ENCODE measurements around the gene KRTAP1-1.
"Not testable (repeated sequence)": the region's sequence is repeated elsewhere in the genome, so short reads cannot be mapped to it uniquely, and the experiment has no call there.

The KRTAP1-1 gene

DNA sequence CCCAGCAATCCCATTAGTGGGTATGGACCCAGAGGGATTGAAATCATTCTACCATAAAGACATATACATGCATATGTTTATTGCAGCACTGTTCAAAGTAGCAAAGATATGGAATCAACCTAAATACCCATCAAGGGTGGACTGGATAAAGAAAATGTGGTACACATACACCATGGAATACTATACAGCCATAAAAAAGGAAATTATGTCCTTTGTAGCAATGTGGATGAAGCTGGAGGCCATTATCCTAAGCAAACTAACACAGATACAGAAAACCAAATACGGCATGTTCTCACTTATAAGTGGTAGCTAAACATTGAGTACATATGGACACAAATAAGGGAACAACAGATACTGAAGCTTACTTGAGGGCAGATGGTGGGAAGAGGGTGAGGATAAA, 16.3 kb upstream of the KRTAP1-1 start:
- Histone ChIP-seq H3K4me1 (ENCODE audit: control insufficient read depth in 5 of 5, insufficient read depth in 5 of 5, low read length in 5 of 5) (no peaks in the 10 kb centered on the region), H3K27me3 (ENCODE audit: control insufficient read depth in 5 of 5, insufficient read depth in 4 of 5, low read length in 5 of 5) (peaks cover 0 to 7% (median 4%) of the 10 kb centered on the region in 5 donors), H3K9ac (ENCODE audit: low read length in 5 of 5) (no peak overlapping the region), H3K4me3 (ENCODE audit: low read depth in 1 of 5, low read length in 5 of 5) (no peak overlapping the region), H3K9me3 (ENCODE audit: control insufficient read depth in 5 of 5, low read length in 5 of 5) (peaks cover 0 to 4% (median 3%) of the 10 kb centered on the region in 5 donors), H3K27ac (ENCODE audit: low read depth, low read length) (no peak overlapping the region), H3K36me3 (ENCODE audit: control insufficient read depth in 5 of 5, insufficient read depth in 5 of 5, low read length in 5 of 5) (no peaks in the 10 kb centered on the region)

DNA sequence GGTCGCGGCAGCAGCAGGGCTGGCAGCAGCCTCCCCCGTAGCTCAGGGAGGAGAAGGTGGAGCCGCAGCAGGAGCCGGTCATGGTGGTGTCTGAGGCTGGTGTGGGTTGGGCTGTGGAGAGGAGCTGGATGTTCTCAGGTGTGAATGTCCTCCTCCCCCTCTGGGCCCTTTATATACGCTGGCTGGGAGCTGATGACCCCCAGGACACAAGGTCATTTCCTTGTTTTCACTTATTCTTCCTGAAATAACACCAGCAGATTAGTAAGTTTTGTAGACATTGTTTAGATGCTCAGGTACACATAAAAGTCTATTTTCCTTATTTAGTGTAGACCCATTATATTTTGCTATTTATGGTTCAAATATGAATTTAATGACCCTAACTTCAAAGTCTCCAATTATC, 13.9 kb upstream of the KRTAP1-1 start, which contains the start of gene KRTAP2-2:
Gene KRTAP2-2 (minus strand): TSS at position 101 of the 400 bp plus-strand sequence. CDS start 19 bp downstream, at position 82.
- H3K9me3 ChIP-seq (ENCODE audit: control insufficient read depth in 5 of 5, low read length in 5 of 5); H3K36me3 ChIP-seq (ENCODE audit: control insufficient read depth in 5 of 5, insufficient read depth in 5 of 5, low read length in 5 of 5); H3K9ac ChIP-seq (ENCODE audit: low read length in 5 of 5); H3K4me1 ChIP-seq (ENCODE audit: control insufficient read depth in 5 of 5, insufficient read depth in 5 of 5, low read length in 5 of 5); H3K27me3 ChIP-seq (ENCODE audit: control insufficient read depth in 5 of 5, insufficient read depth in 4 of 5, low read length in 5 of 5); H3K4me3 ChIP-seq (ENCODE audit: low read depth in 1 of 5, low read length in 5 of 5); H3K27ac ChIP-seq (ENCODE audit: low read depth, low read length): not testable (repeated sequence)

DNA sequence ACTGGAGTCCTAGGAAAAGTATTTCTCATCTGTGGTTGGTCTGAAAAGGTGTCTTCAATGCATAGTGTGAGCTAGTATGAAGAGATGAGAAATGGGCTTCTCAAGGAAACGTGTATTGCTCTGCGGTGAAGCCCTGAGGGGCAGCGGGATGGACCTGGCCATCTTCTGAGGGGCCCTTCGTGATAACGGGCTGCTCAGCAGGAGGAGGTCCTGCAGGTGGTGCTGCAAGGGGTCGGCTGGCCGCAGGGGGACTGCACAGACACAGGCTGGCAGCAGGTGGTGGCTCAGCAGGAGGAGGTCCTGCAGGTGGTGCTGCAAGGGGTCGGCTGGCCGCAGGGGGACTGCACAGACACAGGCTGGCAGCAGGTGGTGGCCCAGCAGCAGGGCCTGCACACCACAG, 13.3 kb upstream of the KRTAP1-1 start:
- not testable (repeated sequence) for H3K27ac ChIP-seq (ENCODE audit: low read depth, low read length); H3K36me3 ChIP-seq (ENCODE audit: control insufficient read depth in 5 of 5, insufficient read depth in 5 of 5, low read length in 5 of 5); H3K4me1 ChIP-seq (ENCODE audit: control insufficient read depth in 5 of 5, insufficient read depth in 5 of 5, low read length in 5 of 5); H3K9me3 ChIP-seq (ENCODE audit: control insufficient read depth in 5 of 5, low read length in 5 of 5); H3K27me3 ChIP-seq (ENCODE audit: control insufficient read depth in 5 of 5, insufficient read depth in 4 of 5, low read length in 5 of 5); H3K9ac ChIP-seq (ENCODE audit: low read length in 5 of 5); H3K4me3 ChIP-seq (ENCODE audit: low read depth in 1 of 5, low read length in 5 of 5)

- H3K9me3 ChIP-seq (ENCODE audit: control insufficient read depth in 5 of 5, low read length in 5 of 5): peaks cover 0 to 4% (median 3%) of the 10 kb centered on the region in 5 donors
- H3K4me1 ChIP-seq (ENCODE audit: control insufficient read depth in 5 of 5, insufficient read depth in 5 of 5, low read length in 5 of 5): no peaks in the 10 kb centered on the region
- peaks cover 0 to 4% (median 2%) of the 10 kb centered on the region in 5 donors for H3K27me3 ChIP-seq (ENCODE audit: control insufficient read depth in 5 of 5, insufficient read depth in 4 of 5, low read length in 5 of 5)
- no peak overlapping the region for H3K9ac ChIP-seq (ENCODE audit: low read length in 5 of 5)
- no peak overlapping the region for H3K27ac ChIP-seq (ENCODE audit: low read depth, low read length)
- H3K4me3 ChIP-seq (ENCODE audit: low read depth in 1 of 5, low read length in 5 of 5): no peak overlapping the region
- H3K36me3 ChIP-seq (ENCODE audit: control insufficient read depth in 5 of 5, insufficient read depth in 5 of 5, low read length in 5 of 5): no peaks in the 10 kb centered on the region
Observed at GRCh38 chr17:41054025-41054424, 12.8 kb upstream of the KRTAP1-1 start.

- no peaks in the 10 kb centered on the region for H3K4me1 ChIP-seq (ENCODE audit: control insufficient read depth in 5 of 5, insufficient read depth in 5 of 5, low read length in 5 of 5)
- H3K9me3 ChIP-seq (ENCODE audit: control insufficient read depth in 5 of 5, low read length in 5 of 5): peaks cover 0 to 3% (median 2%) of the 10 kb centered on the region in 5 donors
- no peak overlapping the region for H3K27ac ChIP-seq (ENCODE audit: low read depth, low read length)
- H3K9ac ChIP-seq (ENCODE audit: low read length in 5 of 5): no peak overlapping the region
- H3K27me3 ChIP-seq (ENCODE audit: control insufficient read depth in 5 of 5, insufficient read depth in 4 of 5, low read length in 5 of 5): peaks cover 0 to 9% (median 2%) of the 10 kb centered on the region in 5 donors
- no peaks in the 10 kb centered on the region for H3K36me3 ChIP-seq (ENCODE audit: control insufficient read depth in 5 of 5, insufficient read depth in 5 of 5, low read length in 5 of 5)
- H3K4me3 ChIP-seq (ENCODE audit: low read depth in 1 of 5, low read length in 5 of 5): no peak overlapping the region
Observed at GRCh38 chr17:41052566-41052965, 11.3 kb upstream of the KRTAP1-1 start.

DNA sequence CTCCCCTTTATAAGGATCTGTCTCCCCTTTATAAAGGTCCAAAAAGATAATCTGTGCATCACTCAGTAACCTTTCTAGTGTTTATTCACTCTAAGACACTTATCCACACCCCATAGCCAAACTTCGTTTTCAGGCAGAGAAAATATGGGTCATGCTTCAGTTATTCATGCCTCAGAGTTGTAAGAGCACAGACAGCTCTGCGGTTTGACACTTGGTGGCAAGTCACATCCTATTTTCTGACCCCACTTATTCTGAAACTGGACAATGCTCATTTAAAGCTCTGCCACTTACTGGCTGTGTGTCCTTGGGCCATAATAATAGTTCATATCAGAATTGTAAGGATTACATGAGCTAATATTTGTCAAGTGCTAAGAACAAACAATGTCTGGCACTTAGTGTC, 7.9 kb upstream of the KRTAP1-1 start:
- H3K9me3 ChIP-seq (ENCODE audit: control insufficient read depth in 5 of 5, low read length in 5 of 5): no peaks in the 10 kb centered on the region
- H3K4me1 ChIP-seq (ENCODE audit: control insufficient read depth in 5 of 5, insufficient read depth in 5 of 5, low read length in 5 of 5): no peaks in the 10 kb centered on the region
- H3K4me3 ChIP-seq (ENCODE audit: low read depth in 1 of 5, low read length in 5 of 5): no peak overlapping the region
- H3K27me3 ChIP-seq (ENCODE audit: control insufficient read depth in 5 of 5, insufficient read depth in 4 of 5, low read length in 5 of 5): peaks cover 0 to 10% (median 3%) of the 10 kb centered on the region in 5 donors
- H3K36me3 ChIP-seq (ENCODE audit: control insufficient read depth in 5 of 5, insufficient read depth in 5 of 5, low read length in 5 of 5): no peaks in the 10 kb centered on the region
- no peak overlapping the region for H3K27ac ChIP-seq (ENCODE audit: low read depth, low read length)
- H3K9ac ChIP-seq (ENCODE audit: low read length in 5 of 5): no peak overlapping the region

- peaks cover 0 to under 1% (median 0%) of the 10 kb centered on the region in 5 donors for H3K9me3 ChIP-seq (ENCODE audit: control insufficient read depth in 5 of 5, low read length in 5 of 5)
- no peak overlapping the region for H3K9ac ChIP-seq (ENCODE audit: low read length in 5 of 5)
- H3K4me1 ChIP-seq (ENCODE audit: control insufficient read depth in 5 of 5, insufficient read depth in 5 of 5, low read length in 5 of 5): no peaks in the 10 kb centered on the region
- no peaks in the 10 kb centered on the region for H3K36me3 ChIP-seq (ENCODE audit: control insufficient read depth in 5 of 5, insufficient read depth in 5 of 5, low read length in 5 of 5)
- H3K27ac ChIP-seq (ENCODE audit: low read depth, low read length): no peak overlapping the region
- H3K27me3 ChIP-seq (ENCODE audit: control insufficient read depth in 5 of 5, insufficient read depth in 4 of 5, low read length in 5 of 5): peaks cover 0 to 10% (median 3%) of the 10 kb centered on the region in 5 donors
- H3K4me3 ChIP-seq (ENCODE audit: low read depth in 1 of 5, low read length in 5 of 5): no peak overlapping the region
Observed at GRCh38 chr17:41048441-41048840, 7.2 kb upstream of the KRTAP1-1 start.

DNA sequence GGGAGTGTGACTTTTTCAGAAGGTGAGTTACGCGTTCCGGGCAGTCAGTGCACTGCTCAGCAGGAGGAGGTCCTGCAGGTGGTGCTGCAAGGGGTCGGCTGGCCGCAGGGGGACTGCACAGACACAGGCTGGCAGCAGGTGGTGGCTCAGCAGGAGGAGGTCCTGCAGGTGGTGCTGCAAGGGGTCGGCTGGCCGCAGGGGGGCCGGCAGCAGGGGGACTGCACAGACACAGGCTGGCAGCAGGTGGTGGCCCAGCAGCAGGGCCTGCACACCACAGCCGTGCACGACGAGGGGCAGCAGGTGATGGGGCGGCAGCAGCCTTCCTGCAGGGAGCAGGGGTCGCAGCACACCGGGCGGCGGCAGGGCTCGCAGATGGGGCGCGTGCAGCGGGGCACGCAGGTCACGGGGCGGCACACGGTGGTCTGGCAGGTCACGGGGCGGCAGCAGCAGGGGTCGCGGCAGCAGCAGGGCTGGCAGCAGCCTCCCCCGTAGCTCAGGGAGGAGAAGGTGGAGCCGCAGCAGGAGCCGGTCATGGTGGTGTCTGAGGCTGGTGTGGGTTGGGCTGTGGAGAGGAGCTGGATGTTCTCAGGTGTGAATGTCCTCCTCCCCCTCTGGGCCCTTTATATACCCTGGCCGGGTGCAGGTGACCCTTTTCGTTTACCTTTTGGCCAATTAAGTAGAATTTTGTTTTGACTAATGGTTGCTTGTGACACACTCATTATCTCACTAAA, 5.7 kb upstream of the KRTAP1-1 start, which contains the start of gene KRTAP2-1:
Gene KRTAP2-1 (minus strand): TSS at position 582 of the 731 bp plus-strand sequence. CDS start 49 bp downstream, at position 533.
- H3K4me3 ChIP-seq (ENCODE audit: low read depth in 1 of 5, low read length in 5 of 5); H3K9ac ChIP-seq (ENCODE audit: low read length in 5 of 5); H3K4me1 ChIP-seq (ENCODE audit: control insufficient read depth in 5 of 5, insufficient read depth in 5 of 5, low read length in 5 of 5); H3K9me3 ChIP-seq (ENCODE audit: control insufficient read depth in 5 of 5, low read length in 5 of 5); H3K36me3 ChIP-seq (ENCODE audit: control insufficient read depth in 5 of 5, insufficient read depth in 5 of 5, low read length in 5 of 5); H3K27ac ChIP-seq (ENCODE audit: low read depth, low read length); H3K27me3 ChIP-seq (ENCODE audit: control insufficient read depth in 5 of 5, insufficient read depth in 4 of 5, low read length in 5 of 5): not testable (repeated sequence)

DNA sequence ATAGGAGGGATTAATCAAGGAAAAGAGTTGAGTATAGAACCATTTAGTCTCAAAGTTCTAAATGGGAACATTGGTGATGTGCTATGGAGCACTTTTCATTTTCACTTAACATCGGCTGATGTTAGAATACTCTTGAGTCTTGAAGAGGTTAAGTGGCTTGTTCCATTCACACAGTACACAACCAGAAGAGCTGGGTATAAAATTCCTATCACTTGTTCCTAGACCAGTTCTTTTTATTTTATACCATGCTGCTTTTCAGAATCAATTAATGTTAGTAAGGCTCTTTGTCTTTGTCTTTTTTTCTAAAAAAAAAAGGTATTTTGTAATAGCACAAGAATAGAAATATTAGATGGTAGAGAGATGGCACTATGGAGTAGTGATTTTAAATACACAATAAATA, 1.7 kb upstream of the KRTAP1-1 start:
- Histone ChIP-seq H3K36me3 (ENCODE audit: control insufficient read depth in 5 of 5, insufficient read depth in 5 of 5, low read length in 5 of 5) (no peaks in the 10 kb centered on the region), H3K4me1 (ENCODE audit: control insufficient read depth in 5 of 5, insufficient read depth in 5 of 5, low read length in 5 of 5) (no peaks in the 10 kb centered on the region), H3K9ac (ENCODE audit: low read length in 5 of 5) (no peak overlapping the region), H3K9me3 (ENCODE audit: control insufficient read depth in 5 of 5, low read length in 5 of 5) (peaks cover 0 to 2% (median 0%) of the 10 kb centered on the region in 5 donors), H3K27ac (ENCODE audit: low read depth, low read length) (no peak overlapping the region), H3K27me3 (ENCODE audit: control insufficient read depth in 5 of 5, insufficient read depth in 4 of 5, low read length in 5 of 5) (peaks cover 0 to 5% (median 0%) of the 10 kb centered on the region in 5 donors), H3K4me3 (ENCODE audit: low read depth in 1 of 5, low read length in 5 of 5) (no peak overlapping the region)

DNA sequence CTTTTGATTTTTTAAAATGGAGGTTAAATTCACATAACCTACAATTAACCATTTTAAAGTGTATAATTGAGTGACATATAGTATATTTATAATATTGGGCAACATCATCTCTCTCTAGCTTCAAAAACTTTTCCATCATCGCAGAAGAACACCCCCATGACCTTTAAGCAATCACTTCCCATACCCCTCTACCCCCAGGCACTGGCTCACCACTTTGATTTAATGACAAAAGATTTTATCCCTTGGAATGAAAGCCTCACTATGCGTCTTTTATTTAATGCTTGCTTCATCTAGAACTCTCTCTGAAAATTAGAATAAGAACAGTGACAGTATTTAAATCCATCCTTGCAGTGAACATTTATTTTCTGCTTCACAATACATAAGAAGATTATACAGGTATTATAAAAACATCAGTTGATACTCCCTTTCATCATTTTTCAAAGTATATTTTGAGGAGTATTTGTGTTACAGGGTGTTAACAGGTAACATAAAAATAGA, 3.3 kb downstream of the KRTAP1-1 start:
- Histone ChIP-seq H3K27ac (ENCODE audit: low read depth, low read length) (no peak overlapping the region), H3K4me1 (ENCODE audit: control insufficient read depth in 5 of 5, insufficient read depth in 5 of 5, low read length in 5 of 5) (no peaks in the 10 kb centered on the region), H3K4me3 (ENCODE audit: low read depth in 1 of 5, low read length in 5 of 5) (no peak overlapping the region), H3K9me3 (ENCODE audit: control insufficient read depth in 5 of 5, low read length in 5 of 5) (no peaks in the 10 kb centered on the region), H3K9ac (ENCODE audit: low read length in 5 of 5) (no peak overlapping the region), H3K27me3 (ENCODE audit: control insufficient read depth in 5 of 5, insufficient read depth in 4 of 5, low read length in 5 of 5) (peaks cover 0 to 3% (median 0%) of the 10 kb centered on the region in 5 donors), H3K36me3 (ENCODE audit: control insufficient read depth in 5 of 5, insufficient read depth in 5 of 5, low read length in 5 of 5) (no peaks in the 10 kb centered on the region)

Measured in subcutaneous abdominal adipose tissue (tissue), 5 donors.